ENCODE measurements around the gene CATSPER3. TPM values are rescaled to one million over a fixed set of nuclear protein-coding genes. Genes with fewer than 3 reads are reported as not detected.

Gene CATSPER3
- total RNA-seq, 1 experiment from 2014 or later = 0.50 TPM

- H3K23me2 ChIP-seq (ENCODE audit: insufficient read length, low read depth, low read length, poor library complexity, severe bottlenecking) = peaks cover 2% of the 10 kb centered on the region
- H3K4me1 ChIP-seq (ENCODE audit: insufficient read depth, low read length) = no peaks in the 10 kb centered on the region
- H3K4ac ChIP-seq (ENCODE audit: low read depth, low read length) = no peak overlapping the region
- Mint-ChIP-seq H3K36me3 (ENCODE audit: insufficient read depth in 1 of 3, low read depth in 3 of 3) (no peaks in the 10 kb centered on the region; a peak in 1 of 7 replicates), H3K4me1 (peaks cover 7 to 24% of the 10 kb centered on the region in 2 experiments), H3K27me3 (ENCODE audit: low read depth) (peaks cover 100% of the 10 kb centered on the region), H3K4me3 (no peak overlapping the region), H3K9me3 (peaks cover 0 to 6% of the 10 kb centered on the region in 2 experiments; a peak in 2 of 5 replicates), H3K27ac (no peak overlapping the region; a peak in 1 of 7 replicates)
- no peak overlapping the region for H3K27ac ChIP-seq (ENCODE audit: insufficient read length, low read depth, low read length)
- no peak overlapping the region for H2BK120ac ChIP-seq (ENCODE audit: low read depth, low read length, poor library complexity, severe bottlenecking)
- no peak overlapping the region for H4K8ac ChIP-seq (replicated peaks; ENCODE audit: insufficient read length, low read depth, low read length)
- no peak overlapping the region for H3K23ac ChIP-seq (ENCODE audit: insufficient read length, low read depth, low read length)
- H4K20me1 ChIP-seq (ENCODE audit: control insufficient read depth, insufficient read depth, insufficient read length) = no peaks in the 10 kb centered on the region
- H2AFZ ChIP-seq (ENCODE audit: low read length) = no peak overlapping the region
- no peak overlapping the region for H2BK15ac ChIP-seq (ENCODE audit: low read depth, low read length)
- no peaks in the 10 kb centered on the region for H3K79me1 ChIP-seq (ENCODE audit: insufficient read depth, low read depth, low read length, poor library complexity, severe bottlenecking)
- no peak for TF ChIP-seq CTCF (conservative IDR thresholded peaks at IDR 0.05)
- H3K79me2 ChIP-seq (ENCODE audit: insufficient read depth, low read length) = no peaks in the 10 kb centered on the region
- peaks cover 49% of the 10 kb centered on the region for H3K27me3 ChIP-seq (ENCODE audit: insufficient read depth, low read length)
- H2BK12ac ChIP-seq (ENCODE audit: insufficient read length, low read depth, low read length) = no peak overlapping the region
- H2BK5ac ChIP-seq (ENCODE audit: insufficient read length, low read length) = no peak overlapping the region
- no peak overlapping the region for H4K91ac ChIP-seq (ENCODE audit: insufficient read length, low read depth, low read length)
- no peak overlapping the region for H3T11ph ChIP-seq (ENCODE audit: low read length)
- no peak for DNase-seq
- H3K14ac ChIP-seq (ENCODE audit: insufficient read depth, low read length) = no peak overlapping the region
- no peak overlapping the region for H3K4me2 ChIP-seq (ENCODE audit: insufficient read depth, insufficient read length, low read length)
- no peak overlapping the region for H3K56ac ChIP-seq (ENCODE audit: insufficient read length, low read depth, low read length)
- no CpG with 5 or more reads among the region's 11 CpGs for WGBS (ENCODE audit: extremely low coverage, insufficient read length, low lambda C conversion rate)
- H3K18ac ChIP-seq (ENCODE audit: insufficient read length, low read depth, low read length) = no peak overlapping the region
- H4K5ac ChIP-seq (ENCODE audit: insufficient read length, low read depth, low read length) = no peak overlapping the region
- H2BK20ac ChIP-seq (ENCODE audit: low read depth, low read length, poor library complexity, severe bottlenecking) = no peak overlapping the region
- no peak overlapping the region for H3K9ac ChIP-seq (ENCODE audit: extremely low read depth, insufficient read length, low read length)
- no peak overlapping the region for H2AK5ac ChIP-seq (ENCODE audit: insufficient read length, low read length)
- no peaks in the 10 kb centered on the region for H3K9me3 ChIP-seq (ENCODE audit: control insufficient read depth, low read depth, low read length)
Observed at GRCh38 chr5:135024956-135025729, 57.4 kb downstream of the CATSPER3 start.

Measured in H9 (cell line).